ENCODE measurements around the gene KCNJ9.

GRCh38 chr1:160117300-160117699, 36.0 kb downstream of the KCNJ9 start:
- TF ChIP-seq, protein P1, sequence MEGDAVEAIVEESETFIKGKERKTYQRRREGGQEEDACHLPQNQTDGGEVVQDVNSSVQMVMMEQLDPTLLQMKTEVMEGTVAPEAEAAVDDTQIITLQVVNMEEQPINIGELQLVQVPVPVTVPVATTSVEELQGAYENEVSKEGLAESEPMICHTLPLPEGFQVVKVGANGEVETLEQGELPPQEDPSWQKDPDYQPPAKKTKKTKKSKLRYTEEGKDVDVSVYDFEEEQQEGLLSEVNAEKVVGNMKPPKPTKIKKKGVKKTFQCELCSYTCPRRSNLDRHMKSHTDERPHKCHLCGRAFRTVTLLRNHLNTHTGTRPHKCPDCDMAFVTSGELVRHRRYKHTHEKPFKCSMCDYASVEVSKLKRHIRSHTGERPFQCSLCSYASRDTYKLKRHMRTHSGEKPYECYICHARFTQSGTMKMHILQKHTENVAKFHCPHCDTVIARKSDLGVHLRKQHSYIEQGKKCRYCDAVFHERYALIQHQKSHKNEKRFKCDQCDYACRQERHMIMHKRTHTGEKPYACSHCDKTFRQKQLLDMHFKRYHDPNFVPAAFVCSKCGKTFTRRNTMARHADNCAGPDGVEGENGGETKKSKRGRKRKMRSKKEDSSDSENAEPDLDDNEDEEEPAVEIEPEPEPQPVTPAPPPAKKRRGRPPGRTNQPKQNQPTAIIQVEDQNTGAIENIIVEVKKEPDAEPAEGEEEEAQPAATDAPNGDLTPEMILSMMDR (IDR thresholded peaks at IDR 0.05): no peak
- TF ChIP-seq POLR2A (IDR thresholded peaks at IDR 0.05) (no peak), POLR2AphosphoS5 (IDR thresholded peaks at IDR 0.05) (no peak)
